HS-27A (cell line): ENCODE data around the gene HIC1.

ENCODE experiments used
- DNase-seq: peaks from one replicate; pipeline ENCODE4 v3.0.0-alpha.2; 2012; ENCODE audit warnings: low read depth, missing footprints

The HIC1 gene

GRCh38 chr17:2102931-2103809, 48.3 kb downstream of the HIC1 start:
- no peak for DNase-seq

GRCh38 chr17:2105663-2106062, 50.8 kb downstream of the HIC1 start:
- no peak for DNase-seq

DNA sequence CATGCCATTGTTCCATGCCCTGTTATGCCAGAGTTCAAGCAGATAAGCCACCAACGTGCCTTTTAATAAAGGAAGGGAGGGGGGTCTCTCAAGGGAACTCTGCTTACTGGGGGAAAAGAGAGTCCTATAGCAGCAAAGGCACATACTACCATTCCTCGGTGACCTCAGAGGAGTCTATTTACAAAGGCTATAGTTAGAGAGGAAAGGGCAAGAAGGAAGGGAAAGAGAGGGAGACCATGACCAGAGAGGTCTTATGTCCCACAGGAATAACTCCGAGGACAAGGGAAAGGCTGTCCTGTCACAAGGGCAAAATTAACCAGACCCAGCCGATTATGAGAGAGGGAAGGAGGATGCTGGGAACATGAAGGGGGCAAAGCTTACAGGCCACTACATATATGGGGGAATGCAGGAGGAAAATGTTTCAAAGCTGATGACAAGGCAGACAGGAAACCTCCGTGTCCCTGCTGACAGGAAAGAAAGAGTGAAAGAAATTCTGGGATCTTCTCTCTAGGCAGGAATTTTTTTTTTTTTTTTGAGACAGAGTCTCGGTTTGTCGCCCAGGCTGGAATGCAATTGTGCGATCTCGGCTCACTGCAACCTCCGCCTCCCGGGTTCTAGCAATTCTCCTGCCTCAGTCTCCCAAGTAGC, 51.5 kb downstream of the HIC1 start:
- no peak for DNase-seq

GRCh38 chr17:2107050-2107449, 52.1 kb downstream of the HIC1 start:
- DNase-seq, result no peak

DNA sequence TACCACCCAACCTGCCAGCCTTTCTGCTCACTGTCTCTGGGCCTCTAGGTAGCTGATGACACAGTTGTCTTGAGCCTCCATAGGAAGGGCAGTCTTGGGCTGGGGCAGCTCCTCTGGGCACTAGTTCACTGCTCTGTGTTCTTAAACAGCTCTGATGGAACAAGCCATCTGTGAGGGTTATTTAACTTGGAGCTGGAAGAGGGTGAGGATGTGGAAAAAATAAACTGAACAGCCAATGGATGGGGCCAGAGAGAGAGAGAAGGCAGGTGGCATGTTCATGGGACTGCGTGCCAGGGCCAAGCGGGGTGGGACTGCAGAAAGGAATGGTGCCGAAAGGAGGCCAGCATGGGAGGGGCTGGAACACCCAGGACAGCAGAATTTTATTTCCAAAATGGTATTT, 52.6 kb downstream of the HIC1 start:
- no peak for DNase-seq

- no peak for DNase-seq
Measured at GRCh38 chr17:2108170-2108569, 53.3 kb downstream of the HIC1 start.

GRCh38 chr17:2110436-2110835, 55.5 kb downstream of the HIC1 start:
- no peak for DNase-seq

GRCh38 chr17:2111691-2112090, 56.8 kb downstream of the HIC1 start:
- DNase-seq, result no peak
